OCI-LY1 (cell line): ENCODE data around the gene NUDCD3.

Experiments used
- EZH2 ChIP-seq: fragments of 200-600 bp; sonication (generic), shearing (Covaris generic); IDR thresholded peaks from 2 replicates; pipeline ENCODE4 v1.8.0; 2017; ENCODE audit warnings: borderline replicate concordance, mixed run types, mild to moderate bottlenecking, antibody characterized with exemption, low read length, moderate library complexity, mixed read lengths
- TF ChIP-seq, protein P1 (sequence below): fragments of 200-600 bp; sonication (generic), shearing (Covaris generic); IDR thresholded peaks from 2 replicates; pipeline ENCODE4 v1.5.1; 2017; ENCODE audit warnings: mild to moderate bottlenecking, antibody characterized with exemption, low read length, moderate library complexity, mixed read lengths

- TF ChIP-seq, protein P1, sequence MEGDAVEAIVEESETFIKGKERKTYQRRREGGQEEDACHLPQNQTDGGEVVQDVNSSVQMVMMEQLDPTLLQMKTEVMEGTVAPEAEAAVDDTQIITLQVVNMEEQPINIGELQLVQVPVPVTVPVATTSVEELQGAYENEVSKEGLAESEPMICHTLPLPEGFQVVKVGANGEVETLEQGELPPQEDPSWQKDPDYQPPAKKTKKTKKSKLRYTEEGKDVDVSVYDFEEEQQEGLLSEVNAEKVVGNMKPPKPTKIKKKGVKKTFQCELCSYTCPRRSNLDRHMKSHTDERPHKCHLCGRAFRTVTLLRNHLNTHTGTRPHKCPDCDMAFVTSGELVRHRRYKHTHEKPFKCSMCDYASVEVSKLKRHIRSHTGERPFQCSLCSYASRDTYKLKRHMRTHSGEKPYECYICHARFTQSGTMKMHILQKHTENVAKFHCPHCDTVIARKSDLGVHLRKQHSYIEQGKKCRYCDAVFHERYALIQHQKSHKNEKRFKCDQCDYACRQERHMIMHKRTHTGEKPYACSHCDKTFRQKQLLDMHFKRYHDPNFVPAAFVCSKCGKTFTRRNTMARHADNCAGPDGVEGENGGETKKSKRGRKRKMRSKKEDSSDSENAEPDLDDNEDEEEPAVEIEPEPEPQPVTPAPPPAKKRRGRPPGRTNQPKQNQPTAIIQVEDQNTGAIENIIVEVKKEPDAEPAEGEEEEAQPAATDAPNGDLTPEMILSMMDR = no peak
- no peak for TF ChIP-seq EZH2
These were observed 94.0 kb downstream of the NUDCD3 start for GRCh38 chr7:44396496-44396895.
